Esophagus squamous epithelium (tissue), 4 donors: ENCODE results near the gene TVP23A.

Experiments used
- POLR2A ChIP-seq, 4 donors: fragments of 450-650 bp; IDR thresholded peaks; one replicate each; pipeline ENCODE4 v1.6.1; 2017; ENCODE audit warnings: antibody characterized with exemption in 4 of 4, mild to moderate bottlenecking in 4 of 4, moderate library complexity in 3 of 4
- TF ChIP-seq, protein P1 (sequence below), 6 experiments: fragments of 450-650 bp in 4 of 6; fragments of 200-600 bp in 2 of 6; sonication (generic) in 2 of 6; IDR thresholded peaks; one replicate each; pipeline ENCODE4 v1.5.1; 2016 to 2019; ENCODE audit warnings: antibody characterized with exemption in 6 of 6, mild to moderate bottlenecking in 4 of 6, moderate library complexity in 4 of 6

DNA sequence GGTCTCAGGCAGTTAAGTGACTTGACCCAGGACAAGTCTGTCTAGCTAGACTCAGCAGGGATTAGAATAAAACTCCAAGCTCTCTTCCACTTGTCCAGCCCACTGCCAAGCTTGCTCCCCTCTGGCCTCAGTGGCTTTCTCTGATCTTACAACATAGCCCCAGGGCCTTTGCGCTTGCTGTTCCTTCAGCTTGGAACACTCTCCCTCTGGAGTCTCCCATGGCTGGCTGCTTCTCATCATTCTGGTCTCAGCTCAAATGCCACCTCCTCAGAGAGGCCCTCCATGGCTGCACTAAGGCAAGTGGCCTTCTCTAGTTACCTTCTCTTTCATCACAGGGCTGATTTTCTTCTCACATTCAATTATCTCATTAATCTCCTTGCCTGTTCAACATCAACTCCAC is 1.1 kb downstream of the TVP23A start:
- TF ChIP-seq, protein P1, sequence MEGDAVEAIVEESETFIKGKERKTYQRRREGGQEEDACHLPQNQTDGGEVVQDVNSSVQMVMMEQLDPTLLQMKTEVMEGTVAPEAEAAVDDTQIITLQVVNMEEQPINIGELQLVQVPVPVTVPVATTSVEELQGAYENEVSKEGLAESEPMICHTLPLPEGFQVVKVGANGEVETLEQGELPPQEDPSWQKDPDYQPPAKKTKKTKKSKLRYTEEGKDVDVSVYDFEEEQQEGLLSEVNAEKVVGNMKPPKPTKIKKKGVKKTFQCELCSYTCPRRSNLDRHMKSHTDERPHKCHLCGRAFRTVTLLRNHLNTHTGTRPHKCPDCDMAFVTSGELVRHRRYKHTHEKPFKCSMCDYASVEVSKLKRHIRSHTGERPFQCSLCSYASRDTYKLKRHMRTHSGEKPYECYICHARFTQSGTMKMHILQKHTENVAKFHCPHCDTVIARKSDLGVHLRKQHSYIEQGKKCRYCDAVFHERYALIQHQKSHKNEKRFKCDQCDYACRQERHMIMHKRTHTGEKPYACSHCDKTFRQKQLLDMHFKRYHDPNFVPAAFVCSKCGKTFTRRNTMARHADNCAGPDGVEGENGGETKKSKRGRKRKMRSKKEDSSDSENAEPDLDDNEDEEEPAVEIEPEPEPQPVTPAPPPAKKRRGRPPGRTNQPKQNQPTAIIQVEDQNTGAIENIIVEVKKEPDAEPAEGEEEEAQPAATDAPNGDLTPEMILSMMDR (IDR thresholded peaks at IDR 0.05), result no peak
- no peak for TF ChIP-seq POLR2A (IDR thresholded peaks at IDR 0.05)
